ENCODE results near the gene STXBP5L.

GRCh38 chr3:120875989-120876388, 32.0 kb upstream of the STXBP5L start:
- TF ChIP-seq POLR2AphosphoS5 (IDR thresholded peaks at IDR 0.05) = no peak
- TF ChIP-seq, protein P1, sequence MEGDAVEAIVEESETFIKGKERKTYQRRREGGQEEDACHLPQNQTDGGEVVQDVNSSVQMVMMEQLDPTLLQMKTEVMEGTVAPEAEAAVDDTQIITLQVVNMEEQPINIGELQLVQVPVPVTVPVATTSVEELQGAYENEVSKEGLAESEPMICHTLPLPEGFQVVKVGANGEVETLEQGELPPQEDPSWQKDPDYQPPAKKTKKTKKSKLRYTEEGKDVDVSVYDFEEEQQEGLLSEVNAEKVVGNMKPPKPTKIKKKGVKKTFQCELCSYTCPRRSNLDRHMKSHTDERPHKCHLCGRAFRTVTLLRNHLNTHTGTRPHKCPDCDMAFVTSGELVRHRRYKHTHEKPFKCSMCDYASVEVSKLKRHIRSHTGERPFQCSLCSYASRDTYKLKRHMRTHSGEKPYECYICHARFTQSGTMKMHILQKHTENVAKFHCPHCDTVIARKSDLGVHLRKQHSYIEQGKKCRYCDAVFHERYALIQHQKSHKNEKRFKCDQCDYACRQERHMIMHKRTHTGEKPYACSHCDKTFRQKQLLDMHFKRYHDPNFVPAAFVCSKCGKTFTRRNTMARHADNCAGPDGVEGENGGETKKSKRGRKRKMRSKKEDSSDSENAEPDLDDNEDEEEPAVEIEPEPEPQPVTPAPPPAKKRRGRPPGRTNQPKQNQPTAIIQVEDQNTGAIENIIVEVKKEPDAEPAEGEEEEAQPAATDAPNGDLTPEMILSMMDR (IDR thresholded peaks at IDR 0.05) = no peak
- no peak for TF ChIP-seq POLR2A (IDR thresholded peaks at IDR 0.05; ENCODE audit: low read depth)
- no peak for TF ChIP-seq EP300 (IDR thresholded peaks at IDR 0.05)

Measured in esophagus muscularis mucosa (tissue), 4 donors.